Stimulated activated CD4-positive, alpha-beta T cell treated with anti-CD3 and anti-CD28 coated beads, Interleukin-1b, Interleukin-23, amount 100 ng/mL, for 1 hour (primary cell): ENCODE measurements around the gene PDZD7.

Source experiments
- DNase-seq, 2 donors: peaks; one replicate each; pipeline ENCODE4 v3.0.0-alpha.2; 2020; ENCODE audit warnings: low read depth in 2 of 2

The PDZD7 gene

GRCh38 chr10:100968062-100968736 lies 62.7 kb downstream of the PDZD7 start:
- no peak for DNase-seq

- no peak for DNase-seq
These were observed 63.6 kb downstream of the PDZD7 start for GRCh38 chr10:100967332-100967731.

GRCh38 chr10:100966887-100967286 lies 64.0 kb downstream of the PDZD7 start:
- no peak for DNase-seq

- DNase-seq = no peak
These were observed 65.1 kb downstream of the PDZD7 start for GRCh38 chr10:100965820-100966219.

GRCh38 chr10:100963826-100964225 lies 67.1 kb downstream of the PDZD7 start:
- DNase-seq = no peak

- DNase-seq = no peak
These were observed 68.4 kb downstream of the PDZD7 start for GRCh38 chr10:100962351-100963080.

- no peak for DNase-seq
These were observed 70.7 kb downstream of the PDZD7 start for GRCh38 chr10:100960251-100960650.
